ENCODE measurements around the gene GTPBP6. TPM values are rescaled to one million over a fixed set of nuclear protein-coding genes. Genes with fewer than 3 reads are reported as not detected.

GTPBP6 gene, protein sequence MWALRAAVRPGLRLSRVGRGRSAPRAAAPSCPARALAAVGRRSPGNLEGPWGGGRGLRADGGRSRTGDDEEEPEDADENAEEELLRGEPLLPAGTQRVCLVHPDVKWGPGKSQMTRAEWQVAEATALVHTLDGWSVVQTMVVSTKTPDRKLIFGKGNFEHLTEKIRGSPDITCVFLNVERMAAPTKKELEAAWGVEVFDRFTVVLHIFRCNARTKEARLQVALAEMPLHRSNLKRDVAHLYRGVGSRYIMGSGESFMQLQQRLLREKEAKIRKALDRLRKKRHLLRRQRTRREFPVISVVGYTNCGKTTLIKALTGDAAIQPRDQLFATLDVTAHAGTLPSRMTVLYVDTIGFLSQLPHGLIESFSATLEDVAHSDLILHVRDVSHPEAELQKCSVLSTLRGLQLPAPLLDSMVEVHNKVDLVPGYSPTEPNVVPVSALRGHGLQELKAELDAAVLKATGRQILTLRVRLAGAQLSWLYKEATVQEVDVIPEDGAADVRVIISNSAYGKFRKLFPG
- total RNA-seq (2022; extraction: Qiagen RNA extraction): 35.3 to 54.2 TPM (median 49.5 TPM) in 5 replicates

DNA sequence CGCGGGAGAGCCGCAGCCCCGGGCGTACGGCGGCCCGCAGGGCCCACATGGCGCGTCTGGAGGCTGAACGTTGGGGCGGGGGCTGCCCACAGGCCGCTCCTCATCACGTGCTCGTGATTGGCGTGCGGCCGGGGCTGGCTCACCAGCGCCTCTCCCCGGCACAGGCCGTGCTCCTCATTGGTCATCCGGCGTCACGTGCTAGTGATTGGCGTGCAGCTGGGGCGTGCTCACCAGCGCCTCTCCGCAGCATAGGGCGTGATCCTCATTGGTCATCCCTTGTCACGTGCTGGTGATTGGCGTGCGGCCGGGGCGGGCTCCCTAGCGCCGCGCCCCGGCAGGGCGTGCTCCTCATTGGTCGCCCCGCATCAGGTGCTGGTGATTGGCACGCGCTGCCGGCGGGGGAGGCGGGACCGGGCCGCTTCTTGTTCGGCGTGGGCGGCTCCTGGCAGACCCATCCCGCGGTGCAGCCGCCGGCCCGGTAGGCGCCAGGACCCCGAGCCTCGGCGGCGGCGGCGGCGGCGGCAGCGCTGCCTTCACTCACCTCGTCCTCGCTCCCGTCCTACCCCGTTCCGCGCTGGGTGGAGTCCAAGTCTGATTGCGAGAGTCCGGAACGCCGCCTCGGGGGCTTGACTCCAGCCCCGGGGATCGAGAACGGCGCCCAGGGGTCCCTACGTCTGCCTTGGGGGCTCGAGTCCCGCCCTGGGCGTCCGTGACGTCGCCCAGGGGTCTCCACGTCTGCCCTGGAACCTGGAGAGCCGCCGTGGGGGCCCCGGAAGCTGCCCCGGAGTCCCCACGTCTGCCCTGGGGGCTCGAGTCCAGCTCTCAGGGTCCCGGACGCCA lies at the start of gene GTPBP6:
TSS of gene GTPBP6 (minus strand) at position 58 of the 840 bp plus-strand sequence. CDS start at position 49, 9 bp downstream.

DNA sequence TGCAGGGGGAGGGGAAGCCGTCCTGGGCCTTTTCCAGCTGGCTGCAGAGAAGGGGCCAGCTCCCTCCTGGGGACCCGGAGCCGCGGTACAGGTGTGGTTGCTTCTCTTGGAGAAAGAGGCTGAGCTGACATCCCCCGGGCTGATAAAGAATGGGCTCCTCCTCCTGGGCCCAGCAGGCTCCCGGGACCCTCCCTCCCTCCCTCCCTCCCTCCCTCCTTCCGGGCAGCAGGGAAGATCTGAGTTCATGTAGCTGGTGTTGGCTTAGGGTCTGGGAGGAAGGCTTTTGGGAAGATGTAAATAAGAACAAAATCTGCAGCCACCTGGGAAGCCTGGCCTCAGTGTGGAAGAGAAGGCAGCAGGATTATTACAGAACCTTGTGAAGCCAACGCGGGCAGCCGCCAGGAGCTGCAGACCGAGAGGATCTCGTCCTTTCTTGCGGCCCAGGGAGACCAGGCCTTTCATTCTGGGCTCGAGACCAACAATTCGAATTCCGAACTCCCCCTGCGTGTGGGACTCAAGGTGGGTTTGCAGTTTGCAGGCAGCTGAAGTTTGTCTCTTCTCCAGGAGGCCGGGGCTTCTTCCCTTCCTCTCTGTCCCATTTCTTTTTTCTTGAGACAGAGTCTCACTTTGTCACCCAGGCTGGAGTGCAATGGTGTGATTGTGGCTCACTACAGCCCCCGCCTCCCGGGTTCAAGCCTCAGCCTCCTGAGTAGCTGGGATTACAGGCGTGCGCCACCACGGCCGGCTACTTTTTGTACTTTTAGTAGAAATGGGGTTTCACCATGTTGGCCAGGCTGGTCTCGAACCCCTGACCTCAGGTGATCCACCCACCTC lies 37.2 kb downstream of the GTPBP6 start, which contains the start of gene PLCXD1:
TSS of gene PLCXD1 (plus strand) at position 216 of the 834 bp plus-strand sequence. CDS start 2,807 bp downstream, outside the sequence.

Other genes starting within 250 kb of the GTPBP6 start
- 22.7 to 30.4 TPM (median 27.2 TPM) in 5 replicates for gene PLCXD1, start 37.4 kb downstream of the GTPBP6 start, total RNA-seq (2022; extraction: Qiagen RNA extraction)
- 16.1 to 28.2 TPM (median 26.5 TPM) in 5 replicates for gene PPP2R3B, start 68.1 kb upstream of the GTPBP6 start, total RNA-seq (2022; extraction: Qiagen RNA extraction)